Measurements from ENCODE around the gene ACCS.

The ACCS gene

GRCh38 chr11:44125598-44125997, 59.5 kb downstream of the ACCS start:
- peaks cover 49% of the 10 kb centered on the region for H3K36me3 Mint-ChIP-seq (ENCODE audit: low read depth)
- no peaks in the 10 kb centered on the region for H3K4me1 Mint-ChIP-seq (ENCODE audit: low read depth)

GRCh38 chr11:44126304-44126703, 60.2 kb downstream of the ACCS start:
- Mint-ChIP-seq H3K9me3 (no peaks in the 10 kb centered on the region), H3K27ac (no peak overlapping the region), H3K27me3 (no peaks in the 10 kb centered on the region), H3K4me1 (ENCODE audit: low read depth) (no peaks in the 10 kb centered on the region), H3K36me3 (ENCODE audit: low read depth) (peaks cover 54% of the 10 kb centered on the region), H3K4me3 (no peak overlapping the region)

More at GRCh38 chr11:44125598-44125997, 59.5 kb downstream of the ACCS start:
- H3K27ac Mint-ChIP-seq = no peak overlapping the region
- H3K4me3 Mint-ChIP-seq = no peak overlapping the region
- no peaks in the 10 kb centered on the region for H3K9me3 Mint-ChIP-seq
- no peaks in the 10 kb centered on the region for H3K27me3 Mint-ChIP-seq

GRCh38 chr11:44127130-44127529, 61.1 kb downstream of the ACCS start:
- H3K4me1 Mint-ChIP-seq (ENCODE audit: low read depth) = no peaks in the 10 kb centered on the region
- H3K9me3 Mint-ChIP-seq = no peaks in the 10 kb centered on the region
- H3K27me3 Mint-ChIP-seq = no peaks in the 10 kb centered on the region
- no peak overlapping the region for H3K4me3 Mint-ChIP-seq
- no peak overlapping the region for H3K27ac Mint-ChIP-seq
- peaks cover 56% of the 10 kb centered on the region for H3K36me3 Mint-ChIP-seq (ENCODE audit: low read depth)

- Mint-ChIP-seq H3K4me3 (no peak overlapping the region), H3K27ac (no peak overlapping the region), H3K9me3 (no peaks in the 10 kb centered on the region), H3K36me3 (ENCODE audit: low read depth) (peaks cover 56% of the 10 kb centered on the region), H3K27me3 (no peaks in the 10 kb centered on the region), H3K4me1 (ENCODE audit: low read depth) (no peaks in the 10 kb centered on the region)
Observed at GRCh38 chr11:44128729-44129128, 62.7 kb downstream of the ACCS start.

- H3K4me3 Mint-ChIP-seq = no peak overlapping the region
- no peaks in the 10 kb centered on the region for H3K9me3 Mint-ChIP-seq
- no peaks in the 10 kb centered on the region for H3K27me3 Mint-ChIP-seq
- peaks cover 53% of the 10 kb centered on the region for H3K36me3 Mint-ChIP-seq (ENCODE audit: low read depth)
- H3K27ac Mint-ChIP-seq = no peak overlapping the region
- no peaks in the 10 kb centered on the region for H3K4me1 Mint-ChIP-seq (ENCODE audit: low read depth)
Observed at GRCh38 chr11:44130751-44131150, 64.7 kb downstream of the ACCS start.

GRCh38 chr11:44133335-44133946, 67.4 kb downstream of the ACCS start:
- H3K27me3 Mint-ChIP-seq = no peaks in the 10 kb centered on the region
- no peak overlapping the region for H3K4me3 Mint-ChIP-seq
- no peaks in the 10 kb centered on the region for H3K4me1 Mint-ChIP-seq (ENCODE audit: low read depth)
- no peak overlapping the region for H3K27ac Mint-ChIP-seq
- no peaks in the 10 kb centered on the region for H3K9me3 Mint-ChIP-seq
- peaks cover 38% of the 10 kb centered on the region for H3K36me3 Mint-ChIP-seq (ENCODE audit: low read depth)
